B cell (primary cell): Measurements from ENCODE around the gene GPR150. TPM values are rescaled to one million over a fixed set of nuclear protein-coding genes. Genes with fewer than 3 reads are reported as not detected.
A peak's percentile ranks its signal among the peaks of the same experiment; 100 is the strongest.
"Not testable (repeated sequence)": the region's sequence is repeated elsewhere in the genome, so short reads cannot be mapped to it uniquely, and the experiment has no call there.

Experiments
- ATAC-seq: fragments of 200-7000 bp; cut with Tn5 transposase; one replicate; pipeline ENCODE4 v1.10.0; 2021; ENCODE audit warnings: low read depth, mild to moderate bottlenecking, moderate number of reproducible peaks, moderate library complexity
- CTCF ChIA-PET: fragments of 350-600 bp; sonication (Branson Sonifier 250); formaldehyde crosslinking; loops from one replicate; lab custom pipeline; 2021; ENCODE audit warnings: antibody characterized with exemption, inconsistent platforms; lab: Charles Lee
- POLR2A ChIA-PET: fragments of 350-600 bp; sonication (Branson Sonifier 250); formaldehyde crosslinking; loops from one replicate; lab custom pipeline; 2021; ENCODE audit warnings: antibody characterized with exemption; lab: Charles Lee
- DNase-seq: peaks from one replicate; pipeline ENCODE4 v3.0.0; 2013
- H2AFZ ChIP-seq: 2 replicates; pipeline ENCODE4 v1.6.1; 2012; ENCODE audit warnings: mild to moderate bottlenecking, low read depth, low read length; ENCODE audit not compliant: insufficient read depth, poor library complexity, severe bottlenecking
- H3K27ac ChIP-seq, 2 donors: 1 replicate in 1 of 2; 2 replicates in 1 of 2; pipeline ENCODE4 v1.5.1; 2012 to 2013; ENCODE audit warnings: low read length in 2 of 2, mild to moderate bottlenecking in 2 of 2, moderate library complexity in 1 of 2
- H3K27me3 ChIP-seq, 4 experiments: fragments of 200-600 bp in 1 of 4; sonication (generic) in 1 of 4; replicated peaks in 1 of 4; 1 replicate in 2 of 4; 2 replicates in 2 of 4; pipeline versions ENCODE4 v1.6.1 to v1.7.0; 2013 to 2016; ENCODE audit warnings: low read length in 3 of 4, mild to moderate bottlenecking in 2 of 4, mixed read lengths in 1 of 4, moderate library complexity in 1 of 4; ENCODE audit not compliant: insufficient read depth in 4 of 4, control insufficient read depth in 3 of 4; ENCODE audit errors: control extremely low read depth in 1 of 4
- H3K36me3 ChIP-seq, 2 experiments: replicated peaks in 1 of 2; 1 replicate in 1 of 2; 2 replicates in 1 of 2; pipeline versions ENCODE4 v1.6.1 to v1.7.1; 2013; ENCODE audit warnings: low read length in 1 of 2; ENCODE audit not compliant: insufficient read depth in 2 of 2, control insufficient read depth in 1 of 2; ENCODE audit errors: control extremely low read depth in 1 of 2, extremely low read depth in 1 of 2
- H3K4me1 ChIP-seq, 2 donors: fragments of 200-600 bp in 1 of 2; sonication (generic) in 1 of 2; 1 replicate in 1 of 2; 2 replicates in 1 of 2; pipeline versions ENCODE4 v1.5.1 to v1.6.1; 2013 to 2017; ENCODE audit warnings: low read length in 2 of 2; ENCODE audit not compliant: control insufficient read depth in 2 of 2, insufficient read depth in 2 of 2
- H3K4me2 ChIP-seq: replicated peaks from 2 replicates; pipeline ENCODE3; 2012; ENCODE audit warnings: mild to moderate bottlenecking, low read depth, low read length; ENCODE audit not compliant: poor library complexity, severe bottlenecking
- H3K4me3 ChIP-seq, 5 experiments: fragments of 200-600 bp in 1 of 5; sonication (generic) in 1 of 5; 1 replicate in 3 of 5; 2 replicates in 2 of 5; pipeline versions ENCODE4 v1.5.1 to v1.7.0; 2011 to 2016; ENCODE audit warnings: low read length in 4 of 5, mild to moderate bottlenecking in 4 of 5, low read depth in 2 of 5, control low read depth in 1 of 5, moderate library complexity in 1 of 5; ENCODE audit not compliant: insufficient read depth in 1 of 5; ENCODE audit errors: control extremely low read depth in 1 of 5, extremely low read depth in 1 of 5
- H3K79me2 ChIP-seq: fragments of 200-600 bp; sonication (generic); one replicate; pipeline ENCODE4 v1.6.0; 2016; ENCODE audit warnings: low read length; ENCODE audit not compliant: control insufficient read depth, insufficient read depth
- H3K9ac ChIP-seq: fragments of 200-600 bp; sonication (generic); 2 replicates; pipeline ENCODE4 v1.6.1; 2017; ENCODE audit warnings: mild to moderate bottlenecking, low read length, moderate library complexity
- H3K9me3 ChIP-seq, 3 donors: one replicate each; pipeline versions ENCODE4 v1.6.1 to v1.7.1; 2013; ENCODE audit warnings: low read length in 2 of 3; ENCODE audit not compliant: control insufficient read depth in 2 of 3, insufficient read depth in 1 of 3; ENCODE audit errors: control extremely low read depth in 1 of 3
- H4K20me1 ChIP-seq: 2 replicates; pipeline ENCODE4 v1.6.0; 2012; ENCODE audit warnings: mild to moderate bottlenecking, low read length; ENCODE audit not compliant: insufficient read depth, control insufficient read depth, poor library complexity, severe bottlenecking
- H3K27ac Mint-ChIP-seq: one replicate; pipeline ENCODE4 v1.8.0; 2021; ENCODE audit warnings: mixed read lengths
- H3K27me3 Mint-ChIP-seq: one replicate; pipeline ENCODE4 v1.8.0; 2021; ENCODE audit warnings: mixed read lengths
- H3K4me1 Mint-ChIP-seq: one replicate; pipeline ENCODE4 v1.8.0; 2021; ENCODE audit warnings: mixed read lengths
- H3K4me3 Mint-ChIP-seq: one replicate; pipeline ENCODE4 v1.8.0; 2021; ENCODE audit warnings: mixed read lengths
- H3K9me3 Mint-ChIP-seq: one replicate; pipeline ENCODE4 v1.8.0; 2022; ENCODE audit warnings: mixed read lengths; ENCODE audit not compliant: insufficient read depth
- CTCF ChIP-seq: fragments of 200-600 bp; IDR thresholded peaks from one replicate; pipeline ENCODE4 v1.8.0; 2022; ENCODE audit warnings: antibody characterized with exemption, mild to moderate bottlenecking
- EZH2 ChIP-seq: IDR thresholded peaks from 2 replicates; pipeline ENCODE4 v1.6.1; 2012; ENCODE audit warnings: borderline replicate concordance, low read depth, mild to moderate bottlenecking, moderate library complexity, low read length; ENCODE audit not compliant: insufficient read depth, poor library complexity, severe bottlenecking
- WGBS: methylation state at CpG from one replicate; pipeline ENCODE4 v1.1.5; 2013; ENCODE audit warnings: missing lambda C conversion rate; ENCODE audit not compliant: insufficient coverage; 5-methylcytosine and 5-hydroxymethylcytosine counted together
- intact Hi-C: fragments of 100-400 bp; cut with micrococcal nuclease; formaldehyde crosslinking; loops from one replicate; pipeline ENCODE4 v1.10.0; 2022
- polyA plus RNA-seq: library from polyadenylated mRNA; depleted of rRNA; stranded (reverse); fragments of >200 nt; gene quantifications from 2 replicates; pipeline ENCODE4 v1.2.3, GENCODE V29; 2012
- total RNA-seq, 2 donors: library from RNA; stranded (reverse); fragments of 120-200 nt in 1 of 2; gene quantifications; 1 replicate in 1 of 2; 2 replicates in 1 of 2; pipeline versions ENCODE4 v1.2.3 to v1.2.4, GENCODE V29; 2013 to 2022

GPR150 gene
- total and polyA plus RNA-seq, 2 donors (not counting 1 experiment from before 2014, with no cell fraction given): 0.27 to 0.86 TPM

- peaks cover 11% of the 10 kb centered on the region for H3K4me1 Mint-ChIP-seq
- peak; percentile 68 for DNase-seq
- Histone ChIP-seq H3K79me2 (no peaks in the 10 kb centered on the region), H3K27ac (peak overlapping the region in 1 of 2 donors; percentile 10), H3K4me1 (peaks cover 7 to 9% of the 10 kb centered on the region in 2 donors), H4K20me1 (no peaks in the 10 kb centered on the region), H3K36me3 (no peaks in the 10 kb centered on the region), H3K4me3 (no peak overlapping the region), H3K4me2 (peak overlapping the region; percentile 6), H3K9me3 (peaks cover 0 to 5% (median 3%) of the 10 kb centered on the region in 3 donors), H3K27me3 (no peaks in the 10 kb centered on the region), H2AFZ (peak overlapping the region; percentile 64), H3K9ac (no peak overlapping the region)
- TF ChIP-seq CTCF: no peak
- no peak for TF ChIP-seq EZH2
- POLR2A ChIA-PET: interaction anchor here (0.8 to 0.9 kb wide), 2 partner anchors 8 to 15 kb away, joined by 3 to 4 read pairs; partner anchors contain the start of gene RFESD
- peak; percentile 95 for ATAC-seq
- peaks cover 2% of the 10 kb centered on the region for H3K9me3 Mint-ChIP-seq
- peak overlapping the region; percentile 83 for H3K27ac Mint-ChIP-seq
- intact Hi-C loops: no loop called here
- no peak overlapping the region for H3K4me3 Mint-ChIP-seq
- CTCF ChIA-PET: interaction anchor here (0.8 to 2.6 kb wide), 5 partner anchors 10 to 149 kb away, joined by 3 to 17 read pairs (median 4); partner anchors contain the start of gene RFESD
- WGBS: 0% methylated on average over 1 of the region's 4 CpGs
- H3K27me3 Mint-ChIP-seq: peaks cover 4% of the 10 kb centered on the region
Measured at GRCh38 chr5:95631991-95632675, 12.2 kb downstream of the GPR150 start.

- CTCF ChIA-PET, H3K4me3 Mint-ChIP-seq, H3K4me1 ChIP-seq, H3K9me3 Mint-ChIP-seq, H3K4me2 ChIP-seq, H3K27me3 Mint-ChIP-seq, H3K9me3 ChIP-seq, intact Hi-C loops, H3K27me3 ChIP-seq, H3K4me3 ChIP-seq, H3K27ac Mint-ChIP-seq, ATAC-seq, H3K79me2 ChIP-seq, H3K36me3 ChIP-seq, H4K20me1 ChIP-seq, DNase-seq, H3K27ac ChIP-seq, H3K9ac ChIP-seq, H2AFZ ChIP-seq: not testable (repeated sequence)
- POLR2A ChIA-PET: interaction anchor here (0.9 kb wide), 1 partner anchor 9 kb away, joined by 3 read pairs; no protein-coding TSS in a partner anchor
- H3K4me1 Mint-ChIP-seq: peaks cover 11% of the 10 kb centered on the region
- WGBS: no CpG with 5 or more reads among the region's 2 CpGs
Measured at GRCh38 chr5:95632942-95633341, 13.1 kb downstream of the GPR150 start.
